KMS-11 (cell line): ENCODE results near the gene VHLL.

Source experiments
- H2AFZ ChIP-seq: fragments of 200-600 bp; sonication (generic); 2 replicates; pipeline ENCODE4 v1.6.1; 2016; ENCODE audit warnings: antibody characterized with exemption, mixed run types, low read depth
- H3K27ac ChIP-seq: fragments of 200-600 bp; sonication (generic); 2 replicates; pipeline ENCODE4 v1.6.1; 2016; ENCODE audit warnings: mild to moderate bottlenecking, mixed run types
- H3K27me3 ChIP-seq: fragments of 200-600 bp; sonication (generic); 2 replicates; pipeline ENCODE4 v1.6.1; 2017; ENCODE audit warnings: mild to moderate bottlenecking, low read depth, mixed run types, moderate library complexity; ENCODE audit not compliant: insufficient read depth
- H3K36me3 ChIP-seq: fragments of 200-600 bp; sonication (generic); 2 replicates; pipeline ENCODE4 v1.6.1; 2017; ENCODE audit warnings: mild to moderate bottlenecking, mixed run types; ENCODE audit not compliant: insufficient read depth
- H3K4me1 ChIP-seq: fragments of 200-600 bp; sonication (generic); 2 replicates; pipeline ENCODE4 v1.6.1; 2016; ENCODE audit warnings: mild to moderate bottlenecking, low read depth, mixed run types; ENCODE audit not compliant: poor library complexity, severe bottlenecking
- H3K4me2 ChIP-seq: fragments of 200-600 bp; sonication (generic); 2 replicates; pipeline ENCODE4 v1.7.0; 2016; ENCODE audit warnings: mild to moderate bottlenecking, mixed run types
- H3K4me3 ChIP-seq: fragments of 200-600 bp; sonication (generic); IDR thresholded peaks from 2 replicates; pipeline ENCODE4 v1.6.1; 2017; ENCODE audit warnings: low read depth, low read length, mixed read lengths; ENCODE audit not compliant: insufficient read depth
- H3K79me2 ChIP-seq: fragments of 200-600 bp; sonication (generic); 2 replicates; pipeline ENCODE4 v1.6.1; 2016; ENCODE audit warnings: low read depth, mixed run types; ENCODE audit not compliant: insufficient read depth
- H3K9ac ChIP-seq: fragments of 200-600 bp; sonication (generic); 2 replicates; pipeline ENCODE4 v1.6.1; 2016; ENCODE audit warnings: mild to moderate bottlenecking, mixed run types
- H4K20me1 ChIP-seq: fragments of 200-600 bp; sonication (generic); 2 replicates; pipeline ENCODE4 v1.6.1; 2016; ENCODE audit warnings: mild to moderate bottlenecking, mixed run types; ENCODE audit not compliant: insufficient read depth
- TF ChIP-seq, protein P1 (sequence below): fragments of 200-600 bp; sonication (generic); conservative IDR thresholded peaks from 2 replicates; pipeline ENCODE4 v1.6.1; 2017; ENCODE audit warnings: low read depth, mild to moderate bottlenecking, antibody characterized with exemption, low read length, moderate library complexity, mixed read lengths

The VHLL gene

GRCh38 chr1:156342166-156342955 is 43.3 kb upstream of the VHLL start:
- H3K27me3 ChIP-seq = peaks cover 3% of the 10 kb centered on the region; the same call in 1 of the 2 replicates
- no peaks in the 10 kb centered on the region for H3K36me3 ChIP-seq
- peaks cover 3% of the 10 kb centered on the region for H3K4me1 ChIP-seq
- H2AFZ ChIP-seq = no peak overlapping the region
- H3K4me2 ChIP-seq = no peak overlapping the region
- H3K79me2 ChIP-seq = peaks cover 8% of the 10 kb centered on the region
- no peak overlapping the region for H3K4me3 ChIP-seq
- TF ChIP-seq, protein P1, sequence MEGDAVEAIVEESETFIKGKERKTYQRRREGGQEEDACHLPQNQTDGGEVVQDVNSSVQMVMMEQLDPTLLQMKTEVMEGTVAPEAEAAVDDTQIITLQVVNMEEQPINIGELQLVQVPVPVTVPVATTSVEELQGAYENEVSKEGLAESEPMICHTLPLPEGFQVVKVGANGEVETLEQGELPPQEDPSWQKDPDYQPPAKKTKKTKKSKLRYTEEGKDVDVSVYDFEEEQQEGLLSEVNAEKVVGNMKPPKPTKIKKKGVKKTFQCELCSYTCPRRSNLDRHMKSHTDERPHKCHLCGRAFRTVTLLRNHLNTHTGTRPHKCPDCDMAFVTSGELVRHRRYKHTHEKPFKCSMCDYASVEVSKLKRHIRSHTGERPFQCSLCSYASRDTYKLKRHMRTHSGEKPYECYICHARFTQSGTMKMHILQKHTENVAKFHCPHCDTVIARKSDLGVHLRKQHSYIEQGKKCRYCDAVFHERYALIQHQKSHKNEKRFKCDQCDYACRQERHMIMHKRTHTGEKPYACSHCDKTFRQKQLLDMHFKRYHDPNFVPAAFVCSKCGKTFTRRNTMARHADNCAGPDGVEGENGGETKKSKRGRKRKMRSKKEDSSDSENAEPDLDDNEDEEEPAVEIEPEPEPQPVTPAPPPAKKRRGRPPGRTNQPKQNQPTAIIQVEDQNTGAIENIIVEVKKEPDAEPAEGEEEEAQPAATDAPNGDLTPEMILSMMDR = no peak
- H3K27ac ChIP-seq = no peak overlapping the region
- H3K9ac ChIP-seq = no peak overlapping the region
- H4K20me1 ChIP-seq = no peaks in the 10 kb centered on the region

- TF ChIP-seq, protein P1 = no peak
- peak within 1 kb of the TSS; percentile 47 for H2AFZ ChIP-seq
- H4K20me1 ChIP-seq = peaks cover 22% of the 10 kb centered on the region
- H3K79me2 ChIP-seq = peaks cover 46% of the 10 kb centered on the region
- no peaks in the 10 kb centered on the region for H3K27me3 ChIP-seq
- peaks cover 32% of the 10 kb centered on the region; the same call in 1 of the 2 replicates for H3K36me3 ChIP-seq
- H3K4me3 ChIP-seq = peak within 1 kb of the TSS; percentile 100
- H3K4me1 ChIP-seq = peaks cover 24% of the 10 kb centered on the region
- H3K27ac ChIP-seq = peak within 1 kb of the TSS; percentile 79
- H3K4me2 ChIP-seq = peak within 1 kb of the TSS; percentile 79
- H3K9ac ChIP-seq = peak within 1 kb of the TSS; percentile 65
Measured at GRCh38 chr1:156338180-156338976, 39.3 kb upstream of the VHLL start, which contains the start of the genes CCT3 and TSACC. CCT3 (minus strand) TSS chr1:156338292; CDS start chr1:156338184, 108 bp downstream. TSACC (plus strand) TSS chr1:156338526; CDS start chr1:156339758, 1,232 bp downstream.

- Histone ChIP-seq H3K36me3 (peaks cover 37% of the 10 kb centered on the region; the same call in 1 of the 2 replicates), H4K20me1 (peaks cover 22% of the 10 kb centered on the region), H3K4me1 (peaks cover 24% of the 10 kb centered on the region), H3K4me2 (peak overlapping the region; percentile 79), H2AFZ (peak overlapping the region; percentile 47), H3K79me2 (peaks cover 50% of the 10 kb centered on the region), H3K4me3 (peak overlapping the region; percentile 100), H3K9ac (peak overlapping the region; percentile 65), H3K27ac (peak overlapping the region; percentile 79), H3K27me3 (no peaks in the 10 kb centered on the region)
- TF ChIP-seq, protein P1 = no peak; the same call in 1 of the 2 replicates
Measured at GRCh38 chr1:156337888-156338179, 38.7 kb upstream of the VHLL start.

- Histone ChIP-seq H3K79me2 (peaks cover 56% of the 10 kb centered on the region), H3K36me3 (peaks cover 43% of the 10 kb centered on the region), H4K20me1 (peaks cover 22% of the 10 kb centered on the region), H3K27ac (peak overlapping the region; percentile 79), H3K4me2 (peak overlapping the region; percentile 79), H2AFZ (peak overlapping the region; percentile 47), H3K27me3 (no peaks in the 10 kb centered on the region), H3K9ac (peak overlapping the region; percentile 65), H3K4me1 (peaks cover 24% of the 10 kb centered on the region), H3K4me3 (peak overlapping the region; percentile 100)
- TF ChIP-seq, protein P1 = no peak
Measured at GRCh38 chr1:156337052-156337887, 38.2 kb upstream of the VHLL start.
